ENCODE data around the gene SNAPC3.
"Not testable (repeated sequence)": the region's sequence is repeated elsewhere in the genome, so short reads cannot be mapped to it uniquely, and the experiment has no call there.

Gene SNAPC3

GRCh38 chr9:15427702-15428101 lies 5.0 kb downstream of the SNAPC3 start:
- H3K27ac ChIP-seq (ENCODE audit: low read length, poor library complexity, severe bottlenecking); DNase-seq; H3K27me3 ChIP-seq (ENCODE audit: control insufficient read depth in 1 of 2, insufficient read depth in 1 of 2, low read length in 2 of 2); H2BK120ac ChIP-seq (ENCODE audit: low read depth, low read length); H3K18ac ChIP-seq (ENCODE audit: low read depth in 1 of 2, low read length in 2 of 2); H3K9ac ChIP-seq (ENCODE audit: low read length); H2BK5ac ChIP-seq (ENCODE audit: low read depth, low read length, poor library complexity, severe bottlenecking); H2BK12ac ChIP-seq (ENCODE audit: low read length in 2 of 2); H3K4me3 ChIP-seq (ENCODE audit: insufficient read depth in 1 of 2, low read depth in 1 of 2, low read length in 2 of 2); H3K79me1 ChIP-seq (replicated peaks; ENCODE audit: low read length, poor library complexity, severe bottlenecking); H4K91ac ChIP-seq (ENCODE audit: low read length); H2AK5ac ChIP-seq (ENCODE audit: low read length, severe bottlenecking); H2AFZ ChIP-seq (ENCODE audit: low read depth, low read length); H3K9me3 ChIP-seq (ENCODE audit: control insufficient read depth, low read length); H4K8ac ChIP-seq (ENCODE audit: low read length); H3K14ac ChIP-seq (ENCODE audit: low read length in 2 of 2); H2BK15ac ChIP-seq (ENCODE audit: low read depth, poor library complexity, severe bottlenecking); H3K4me2 ChIP-seq (ENCODE audit: low read length, poor library complexity, severe bottlenecking); H3K4ac ChIP-seq (ENCODE audit: low read depth in 1 of 2, low read length in 2 of 2); H3K4me1 ChIP-seq (ENCODE audit: control insufficient read depth, insufficient read depth, low read depth, low read length); H3K23ac ChIP-seq (ENCODE audit: low read length in 2 of 2): not testable (repeated sequence)
- 100% methylated on average over 7 of the region's 7 CpGs for WGBS
- peaks cover 14 to 59% of the 10 kb centered on the region in 2 experiments for H3K36me3 ChIP-seq (ENCODE audit: control insufficient read depth in 1 of 2, insufficient read depth in 2 of 2, low read depth in 1 of 2, low read length in 2 of 2)

- Histone ChIP-seq H2BK12ac (ENCODE audit: low read length in 2 of 2) (no peak overlapping the region), H3K4me2 (ENCODE audit: low read length, poor library complexity, severe bottlenecking) (no peak overlapping the region), H3K79me1 (replicated peaks; ENCODE audit: low read length, poor library complexity, severe bottlenecking) (peaks cover 5% of the 10 kb centered on the region), H3K4ac (ENCODE audit: low read depth in 1 of 2, low read length in 2 of 2) (peak overlapping the region in 1 of 2 experiments; percentile 15), H3K9ac (ENCODE audit: low read length) (no peak overlapping the region), H4K8ac (ENCODE audit: low read length) (no peak overlapping the region), H2AFZ (ENCODE audit: low read depth, low read length) (no peak overlapping the region), H3K18ac (ENCODE audit: low read depth in 1 of 2, low read length in 2 of 2) (peak overlapping the region in 1 of 2 experiments; percentile 40), H2BK15ac (ENCODE audit: low read depth, poor library complexity, severe bottlenecking) (no peak overlapping the region), H3K14ac (ENCODE audit: low read length in 2 of 2) (no peak overlapping the region), H3K27me3 (ENCODE audit: control insufficient read depth in 1 of 2, insufficient read depth in 1 of 2, low read length in 2 of 2) (no peaks in the 10 kb centered on the region), H2AK5ac (ENCODE audit: low read length, severe bottlenecking) (no peak overlapping the region), H3K27ac (ENCODE audit: low read length, poor library complexity, severe bottlenecking) (peak overlapping the region; percentile 8), H2BK5ac (ENCODE audit: low read depth, low read length, poor library complexity, severe bottlenecking) (no peak overlapping the region), H3K9me3 (ENCODE audit: control insufficient read depth, low read length) (no peaks in the 10 kb centered on the region), H3K4me3 (ENCODE audit: insufficient read depth in 1 of 2, low read depth in 1 of 2, low read length in 2 of 2) (no peak overlapping the region), H3K4me1 (ENCODE audit: control insufficient read depth, insufficient read depth, low read depth, low read length) (peaks cover 4% of the 10 kb centered on the region), H4K91ac (ENCODE audit: low read length) (no peak overlapping the region), H3K36me3 (ENCODE audit: control insufficient read depth in 1 of 2, insufficient read depth in 2 of 2, low read depth in 1 of 2, low read length in 2 of 2) (peaks cover 13 to 73% of the 10 kb centered on the region in 2 experiments), H2BK120ac (ENCODE audit: low read depth, low read length) (no peak overlapping the region), H3K23ac (ENCODE audit: low read length in 2 of 2) (no peak overlapping the region)
- 73% methylated on average over 5 of the region's 5 CpGs for WGBS
- DNase-seq = peak; percentile 13
These were observed 8.5 kb downstream of the SNAPC3 start for GRCh38 chr9:15430920-15431844.

- H3K4me3 ChIP-seq (ENCODE audit: insufficient read depth in 1 of 2, low read depth in 1 of 2, low read length in 2 of 2) = no peak overlapping the region
These were observed 10.5 kb downstream of the SNAPC3 start for GRCh38 chr9:15433191-15433590.

GRCh38 chr9:15433661-15434060 lies 11.0 kb downstream of the SNAPC3 start:
- no peak overlapping the region for H3K4ac ChIP-seq (ENCODE audit: low read depth in 1 of 2, low read length in 2 of 2)
- 100% methylated on average over 3 of the region's 3 CpGs for WGBS
- H3K9me3 ChIP-seq (ENCODE audit: control insufficient read depth, low read length) = no peaks in the 10 kb centered on the region
- H2AK5ac ChIP-seq (ENCODE audit: low read length, severe bottlenecking) = no peak overlapping the region
- DNase-seq = no peak
- H3K27me3 ChIP-seq (ENCODE audit: control insufficient read depth in 1 of 2, insufficient read depth in 1 of 2, low read length in 2 of 2) = no peaks in the 10 kb centered on the region
- H3K9ac ChIP-seq (ENCODE audit: low read length) = no peak overlapping the region
- H2BK12ac ChIP-seq (ENCODE audit: low read length in 2 of 2) = no peak overlapping the region
- no peak overlapping the region for H3K18ac ChIP-seq (ENCODE audit: low read depth in 1 of 2, low read length in 2 of 2)
- no peak overlapping the region for H3K27ac ChIP-seq (ENCODE audit: low read length, poor library complexity, severe bottlenecking)
- H3K23ac ChIP-seq (ENCODE audit: low read length in 2 of 2) = no peak overlapping the region
- H3K4me1 ChIP-seq (ENCODE audit: control insufficient read depth, insufficient read depth, low read depth, low read length) = peaks cover 4% of the 10 kb centered on the region
- H2BK5ac ChIP-seq (ENCODE audit: low read depth, low read length, poor library complexity, severe bottlenecking) = no peak overlapping the region
- peaks cover 3% of the 10 kb centered on the region for H3K79me1 ChIP-seq (replicated peaks; ENCODE audit: low read length, poor library complexity, severe bottlenecking)
- H3K14ac ChIP-seq (ENCODE audit: low read length in 2 of 2) = no peak overlapping the region
- no peak overlapping the region for H3K4me3 ChIP-seq (ENCODE audit: insufficient read depth in 1 of 2, low read depth in 1 of 2, low read length in 2 of 2)
- no peak overlapping the region for H2BK15ac ChIP-seq (ENCODE audit: low read depth, poor library complexity, severe bottlenecking)
- peaks cover 17 to 74% of the 10 kb centered on the region in 2 experiments for H3K36me3 ChIP-seq (ENCODE audit: control insufficient read depth in 1 of 2, insufficient read depth in 2 of 2, low read depth in 1 of 2, low read length in 2 of 2)
- H2BK120ac ChIP-seq (ENCODE audit: low read depth, low read length) = no peak overlapping the region
- H3K4me2 ChIP-seq (ENCODE audit: low read length, poor library complexity, severe bottlenecking) = no peak overlapping the region
- no peak overlapping the region for H2AFZ ChIP-seq (ENCODE audit: low read depth, low read length)
- no peak overlapping the region for H4K91ac ChIP-seq (ENCODE audit: low read length)
- H4K8ac ChIP-seq (ENCODE audit: low read length) = no peak overlapping the region

More at GRCh38 chr9:15433191-15433590, 10.5 kb downstream of the SNAPC3 start:
- peaks cover 17 to 73% of the 10 kb centered on the region in 2 experiments for H3K36me3 ChIP-seq (ENCODE audit: control insufficient read depth in 1 of 2, insufficient read depth in 2 of 2, low read depth in 1 of 2, low read length in 2 of 2)
- no peak overlapping the region for H3K4ac ChIP-seq (ENCODE audit: low read depth in 1 of 2, low read length in 2 of 2)
- no peak overlapping the region for H2BK12ac ChIP-seq (ENCODE audit: low read length in 2 of 2)
- H3K4me1 ChIP-seq (ENCODE audit: control insufficient read depth, insufficient read depth, low read depth, low read length) = peaks cover 4% of the 10 kb centered on the region
- H2AFZ ChIP-seq (ENCODE audit: low read depth, low read length) = no peak overlapping the region
- H4K8ac ChIP-seq (ENCODE audit: low read length) = no peak overlapping the region
- no peak overlapping the region for H3K18ac ChIP-seq (ENCODE audit: low read depth in 1 of 2, low read length in 2 of 2)
- H4K91ac ChIP-seq (ENCODE audit: low read length) = no peak overlapping the region
- H2AK5ac ChIP-seq (ENCODE audit: low read length, severe bottlenecking) = no peak overlapping the region
- no peak for DNase-seq
- WGBS = 94% methylated on average over 3 of the region's 4 CpGs
- peaks cover 3% of the 10 kb centered on the region for H3K79me1 ChIP-seq (replicated peaks; ENCODE audit: low read length, poor library complexity, severe bottlenecking)
- no peak overlapping the region for H3K14ac ChIP-seq (ENCODE audit: low read length in 2 of 2)
- no peak overlapping the region for H2BK5ac ChIP-seq (ENCODE audit: low read depth, low read length, poor library complexity, severe bottlenecking)
- no peak overlapping the region for H3K23ac ChIP-seq (ENCODE audit: low read length in 2 of 2)
- no peak overlapping the region for H2BK15ac ChIP-seq (ENCODE audit: low read depth, poor library complexity, severe bottlenecking)
- H3K9me3 ChIP-seq (ENCODE audit: control insufficient read depth, low read length) = no peaks in the 10 kb centered on the region
- H2BK120ac ChIP-seq (ENCODE audit: low read depth, low read length) = no peak overlapping the region
- no peak overlapping the region for H3K9ac ChIP-seq (ENCODE audit: low read length)
- H3K27me3 ChIP-seq (ENCODE audit: control insufficient read depth in 1 of 2, insufficient read depth in 1 of 2, low read length in 2 of 2) = no peaks in the 10 kb centered on the region
- H3K4me2 ChIP-seq (ENCODE audit: low read length, poor library complexity, severe bottlenecking) = no peak overlapping the region
- no peak overlapping the region for H3K27ac ChIP-seq (ENCODE audit: low read length, poor library complexity, severe bottlenecking)

Measured in mesenchymal stem cell (in vitro differentiated cells and primary cell).